GDM1 (cell line): ENCODE measurements around the gene LPP.

ENCODE experiments used
- DNase-seq: peaks from one replicate; lab custom pipeline; 2025; lab: John Stamatoyannopoulos, UW

Gene LPP

DNA sequence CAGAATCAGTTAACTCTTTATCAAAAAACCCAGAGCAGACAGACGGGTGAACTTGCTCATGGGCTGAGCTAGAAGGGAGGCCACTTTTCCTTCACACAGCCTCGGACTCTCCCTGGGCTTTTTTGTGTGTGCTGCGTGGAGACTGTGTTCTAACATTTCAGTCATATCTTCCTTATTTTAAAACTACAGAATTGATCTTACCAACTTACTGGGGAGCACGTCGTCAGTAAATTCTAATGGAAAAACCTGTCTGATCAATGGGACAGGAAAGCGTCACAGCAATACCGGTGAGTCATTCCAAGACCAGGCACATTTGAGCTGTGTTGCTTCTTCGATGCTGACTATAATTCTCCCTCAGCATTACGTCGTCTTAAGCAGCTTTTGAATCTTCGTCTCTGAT is 145.1 kb downstream of the LPP start:
- no peak for DNase-seq

GRCh38 chr3:188299708-188300107 is 145.8 kb downstream of the LPP start:
- no peak for DNase-seq

DNA sequence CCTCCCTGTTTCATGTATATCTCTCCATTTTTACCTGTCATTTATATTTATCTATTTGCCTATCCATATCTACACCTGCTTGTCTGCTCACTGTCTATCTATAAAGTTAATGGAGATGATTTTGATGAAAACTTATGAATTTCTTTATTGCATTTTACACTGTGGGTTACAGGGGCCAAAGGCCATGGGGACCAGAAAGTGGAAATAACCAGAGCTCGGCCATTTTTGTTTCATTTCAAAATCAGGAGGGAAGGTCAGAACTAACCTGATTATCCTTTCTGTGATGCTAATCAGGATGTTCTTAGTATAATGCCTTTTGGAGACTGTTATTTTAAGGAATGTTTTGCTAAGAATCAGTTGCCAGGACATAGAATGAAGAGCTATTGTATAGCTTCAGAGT is 147.2 kb downstream of the LPP start:
- DNase-seq = no peak

- no peak for DNase-seq
Measured at GRCh38 chr3:188303286-188303799, 149.4 kb downstream of the LPP start.

- no peak for DNase-seq
Measured at GRCh38 chr3:188303823-188304222, 149.9 kb downstream of the LPP start.

DNA sequence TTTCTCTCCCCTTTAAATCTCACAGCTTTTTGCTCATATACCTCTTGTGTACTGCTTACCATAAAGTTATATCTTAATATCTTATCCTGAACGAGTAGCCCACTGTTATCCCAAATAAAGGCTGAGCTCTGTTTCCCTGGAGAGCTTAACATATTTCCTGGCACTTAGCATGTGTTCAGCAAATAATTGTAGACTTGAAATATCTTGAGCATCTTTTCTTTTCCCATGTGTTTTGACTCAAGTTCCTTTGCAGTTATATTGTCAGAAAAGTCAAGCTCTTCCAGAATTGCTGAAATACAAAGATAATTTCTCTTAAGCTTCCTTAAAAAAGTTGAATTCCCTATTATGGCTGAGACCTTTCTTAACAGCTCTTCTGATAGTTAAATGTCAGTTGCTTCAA is 150.5 kb downstream of the LPP start:
- DNase-seq = no peak

DNA sequence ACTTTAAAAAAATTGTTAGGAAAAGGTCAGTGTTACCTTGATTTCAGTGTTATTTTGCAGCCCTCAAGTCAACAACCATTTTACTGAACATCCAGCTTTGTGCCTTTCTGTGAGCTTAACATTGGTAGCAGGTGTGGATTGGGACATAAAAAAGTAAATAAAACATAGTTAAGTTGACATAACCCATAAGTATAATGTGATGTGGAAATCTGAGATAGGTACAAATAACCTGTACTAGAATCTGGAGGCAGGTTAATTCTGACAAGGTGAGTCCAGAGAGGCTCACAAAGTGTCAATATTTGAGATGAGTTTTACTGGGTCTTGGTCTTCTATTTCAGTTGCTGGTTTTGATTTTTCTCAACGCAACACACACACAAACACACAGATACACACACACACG is 151.3 kb downstream of the LPP start:
- no peak for DNase-seq

GRCh38 chr3:188306435-188307005 is 152.6 kb downstream of the LPP start:
- DNase-seq = no peak

DNA sequence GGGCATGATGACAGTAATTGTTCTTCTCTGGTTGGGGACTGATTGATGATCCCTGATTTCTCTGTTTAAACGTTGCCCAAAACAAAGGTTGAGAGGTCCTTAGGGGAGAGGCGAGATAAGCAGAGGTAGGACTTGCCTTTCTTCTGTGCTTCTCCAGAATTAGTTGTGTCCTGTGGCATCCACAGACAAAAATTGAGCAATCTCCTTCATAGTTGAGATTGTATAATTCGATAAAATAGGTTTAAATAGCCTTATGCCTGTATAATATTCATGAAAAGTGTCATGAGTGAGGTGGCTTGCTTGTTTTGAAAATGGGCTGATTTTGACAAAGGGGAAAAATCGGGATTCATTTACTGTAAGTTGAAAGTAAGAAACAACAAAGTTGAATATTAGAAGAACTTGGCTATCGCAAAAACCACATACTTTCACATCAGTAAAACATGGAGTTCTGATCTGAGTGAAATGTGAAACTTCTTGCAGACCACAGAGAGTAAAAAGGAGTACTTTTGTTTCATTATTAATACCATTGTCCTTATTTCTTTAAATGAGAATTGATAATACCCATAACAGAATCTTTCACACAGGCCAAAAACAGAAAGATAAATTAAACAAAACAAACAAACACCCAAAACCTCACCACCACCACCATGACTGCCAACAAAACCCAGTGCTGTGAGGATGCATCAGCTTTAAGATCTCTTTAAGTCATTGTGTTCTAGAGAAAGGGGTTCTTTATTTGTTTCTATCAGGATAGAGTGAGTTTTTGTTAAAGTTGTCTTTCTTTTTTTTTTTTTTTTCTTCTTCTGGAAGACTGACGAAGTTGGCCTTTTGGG is 155.7 kb downstream of the LPP start:
- no peak for DNase-seq

- no peak for DNase-seq
Measured at GRCh38 chr3:188310270-188310710, 156.3 kb downstream of the LPP start.

DNA sequence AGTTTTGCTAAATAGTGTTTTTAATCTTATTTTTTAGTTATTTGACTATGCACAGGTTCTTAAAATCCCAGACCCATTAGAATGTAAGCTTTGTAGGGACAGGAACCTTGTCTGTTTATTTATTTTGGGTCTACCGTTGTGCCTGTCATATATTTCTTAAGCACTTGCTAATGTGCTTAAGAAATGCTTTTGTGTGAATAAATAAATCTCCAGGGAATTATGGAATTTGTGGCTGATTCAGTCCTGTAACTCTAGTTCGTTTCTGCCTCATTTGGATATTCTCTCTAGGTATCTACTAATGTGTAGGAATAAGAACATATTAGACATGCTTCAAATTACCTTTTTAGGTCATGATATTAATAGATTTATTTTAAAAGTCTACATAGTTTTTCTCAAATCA is 161.6 kb downstream of the LPP start:
- DNase-seq = no peak

- no peak for DNase-seq
Measured at GRCh38 chr3:188316021-188316722, 162.2 kb downstream of the LPP start.

DNA sequence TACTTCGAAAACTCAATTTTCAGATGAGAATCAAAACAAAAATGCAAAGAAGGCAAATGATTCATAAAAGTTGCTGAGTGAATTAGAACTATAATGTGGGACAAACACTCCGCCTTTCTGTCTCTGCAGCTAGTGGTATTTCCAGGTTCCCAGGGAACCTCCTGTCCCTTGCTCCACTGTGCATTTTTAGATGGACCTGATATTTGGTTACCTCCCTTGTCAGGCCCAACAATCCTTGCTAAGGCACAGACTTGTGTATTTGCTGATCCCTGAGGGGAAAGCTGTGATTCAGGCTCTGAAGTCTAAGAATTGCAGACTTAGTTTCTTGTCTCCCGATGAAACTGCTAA is 162.7 kb downstream of the LPP start:
- no peak for DNase-seq

DNA sequence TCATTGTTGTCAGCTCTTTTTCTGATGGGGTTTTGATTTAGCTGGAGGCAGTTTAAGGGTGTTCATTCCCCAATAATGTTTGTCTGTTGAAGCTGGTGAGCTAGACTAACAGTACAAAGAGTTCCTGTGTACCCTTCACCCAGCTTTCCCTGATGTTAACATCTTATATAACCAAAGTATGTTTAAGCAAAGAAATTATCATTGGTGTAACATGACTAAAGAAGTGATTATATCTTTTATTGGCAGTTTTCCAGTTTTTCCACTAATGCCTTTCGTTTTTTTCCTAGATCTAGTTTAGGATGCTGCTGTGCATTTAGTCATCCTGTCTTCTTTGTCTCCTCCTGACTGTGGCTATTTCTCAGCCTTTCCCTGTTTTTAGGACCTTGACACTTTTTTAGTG is 165.6 kb downstream of the LPP start:
- no peak for DNase-seq

DNA sequence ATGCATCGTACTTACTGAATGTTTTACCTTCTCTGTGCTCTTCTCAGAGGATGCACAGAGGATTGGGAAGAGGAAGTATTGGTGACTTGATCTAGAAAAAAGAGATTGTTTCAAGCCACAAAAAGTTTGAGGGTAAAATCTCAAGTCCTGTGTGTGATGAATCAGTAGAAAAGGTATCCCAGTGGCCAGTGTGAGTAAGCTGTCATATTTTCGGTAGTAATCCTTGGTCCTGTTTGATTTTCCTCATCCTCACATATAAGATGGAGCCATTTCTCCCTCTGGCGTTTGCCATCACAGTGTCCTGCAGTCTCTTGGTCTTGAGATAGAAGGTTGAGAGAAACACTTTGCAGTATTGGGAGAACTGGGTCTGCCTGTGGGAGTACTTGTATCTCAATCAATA is 166.8 kb downstream of the LPP start:
- no peak for DNase-seq

DNA sequence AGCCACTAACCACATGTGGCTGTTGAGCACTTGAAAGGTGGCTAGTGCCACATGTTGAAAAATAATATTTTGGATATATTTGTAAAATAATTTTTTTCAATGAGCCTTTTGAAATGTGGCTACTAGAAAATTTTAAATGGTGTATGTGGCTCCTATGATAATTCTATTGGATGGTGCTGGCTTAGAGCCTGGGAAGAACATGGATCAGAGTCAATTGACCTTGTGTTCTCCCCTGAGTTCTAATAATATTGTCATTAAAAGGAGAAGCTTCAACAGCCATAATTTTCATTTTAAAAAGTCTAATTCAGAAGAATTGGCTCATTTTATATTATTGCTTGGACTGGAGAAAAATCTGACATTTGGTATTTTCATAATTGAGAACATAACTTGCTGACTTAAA is 167.3 kb downstream of the LPP start:
- no peak for DNase-seq

GRCh38 chr3:188322135-188322887 is 168.4 kb downstream of the LPP start:
- DNase-seq = no peak

- DNase-seq = no peak
Measured at GRCh38 chr3:188323067-188323842, 169.3 kb downstream of the LPP start.

DNA sequence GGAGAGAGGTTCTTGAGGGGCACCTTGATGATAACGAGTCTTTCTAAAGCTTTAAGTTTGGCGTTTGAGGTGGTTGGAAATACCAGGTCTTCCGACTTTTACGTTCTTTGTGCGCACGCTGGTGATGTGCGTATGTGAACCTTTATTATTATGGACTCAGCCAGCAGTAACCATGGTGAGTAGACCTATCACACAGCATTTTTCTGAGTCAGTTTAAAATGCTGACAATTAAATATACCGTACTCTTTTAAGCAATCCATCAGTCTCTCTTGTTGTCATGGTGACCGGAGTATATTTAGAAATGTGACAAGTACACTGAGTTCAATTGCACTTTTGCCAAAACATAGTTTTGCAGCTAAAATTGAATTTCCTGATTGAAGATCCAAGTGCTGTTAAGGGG is 172.2 kb downstream of the LPP start:
- DNase-seq = no peak

GRCh38 chr3:188326968-188327367 is 173.0 kb downstream of the LPP start:
- no peak for DNase-seq

DNA sequence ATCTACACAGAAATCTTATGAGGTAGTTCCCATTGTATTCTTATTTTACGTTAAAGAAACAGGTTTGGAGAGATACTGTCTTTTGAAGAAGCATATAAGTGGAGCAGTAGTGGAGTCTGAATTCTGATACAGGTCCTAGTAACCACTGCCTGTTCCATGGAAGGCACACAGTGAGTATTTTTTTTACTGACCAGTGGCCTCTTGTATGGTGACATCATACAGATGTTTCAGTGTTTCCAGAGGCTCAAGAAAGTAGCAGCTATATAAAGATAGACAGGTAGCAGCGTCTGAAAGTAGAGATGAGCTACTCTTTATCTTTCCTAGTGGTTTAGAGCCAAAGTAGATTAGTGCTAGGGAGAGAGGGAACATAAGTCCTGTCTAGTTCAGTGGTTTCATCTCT is 173.5 kb downstream of the LPP start:
- DNase-seq = no peak

DNA sequence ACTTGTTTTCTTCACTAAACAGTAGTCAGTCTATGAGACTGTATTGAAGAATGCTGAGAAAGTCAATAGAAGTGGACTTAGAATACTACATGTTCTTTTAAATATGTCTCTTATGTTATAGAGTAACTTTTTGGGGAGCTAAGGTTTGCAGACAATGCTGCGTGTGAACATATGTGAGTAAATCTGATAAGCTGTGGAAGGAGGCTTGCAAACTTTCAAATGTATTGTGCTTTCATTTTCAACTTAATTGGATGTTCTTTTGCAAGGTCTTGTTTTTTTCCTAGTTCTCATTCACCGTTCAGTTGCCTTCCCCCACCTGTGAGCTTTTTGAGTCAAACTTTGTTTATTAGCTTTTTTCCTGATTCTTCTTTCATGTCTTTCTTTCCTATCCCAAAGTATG is 176.2 kb downstream of the LPP start:
- no peak for DNase-seq
